HUES48 (cell line): ENCODE results near the gene ATXN1.

Source experiments
- H3K27ac ChIP-seq: one replicate; pipeline ENCODE4 v1.7.0; 2013; ENCODE audit warnings: low read depth, low read length, inconsistent platforms
- H3K27me3 ChIP-seq: 2 replicates; pipeline ENCODE4 v1.6.1; 2013; ENCODE audit warnings: mild to moderate bottlenecking, low read length; ENCODE audit not compliant: control insufficient read depth, insufficient read depth
- H3K36me3 ChIP-seq: 2 replicates; pipeline ENCODE4 v1.6.1; 2013; ENCODE audit warnings: low read length; ENCODE audit not compliant: control insufficient read depth, insufficient read depth
- H3K4me1 ChIP-seq: 2 replicates; pipeline ENCODE4 v1.6.1; 2013; ENCODE audit warnings: mild to moderate bottlenecking, low read length; ENCODE audit not compliant: control insufficient read depth, insufficient read depth
- H3K4me3 ChIP-seq: 2 replicates; pipeline ENCODE4 v1.5.1; 2013; ENCODE audit warnings: mild to moderate bottlenecking, low read depth, low read length
- H3K9ac ChIP-seq: 2 replicates; pipeline ENCODE4 v1.6.1; 2013; ENCODE audit warnings: mild to moderate bottlenecking, low read depth, low read length, moderate library complexity
- H3K9me3 ChIP-seq: 2 replicates; pipeline ENCODE4 v1.6.1; 2013; ENCODE audit warnings: low read length; ENCODE audit not compliant: control insufficient read depth, insufficient read depth

Gene ATXN1

GRCh38 chr6:16475494-16475781 is 285.8 kb downstream of the ATXN1 start:
- H3K36me3 ChIP-seq, result no peaks in the 10 kb centered on the region
- H3K27me3 ChIP-seq, result no peaks in the 10 kb centered on the region
- H3K9ac ChIP-seq, result no peak overlapping the region
- no peak overlapping the region for H3K27ac ChIP-seq
- H3K4me3 ChIP-seq, result no peak overlapping the region
- H3K9me3 ChIP-seq, result no peaks in the 10 kb centered on the region
- H3K4me1 ChIP-seq, result no peaks in the 10 kb centered on the region

DNA sequence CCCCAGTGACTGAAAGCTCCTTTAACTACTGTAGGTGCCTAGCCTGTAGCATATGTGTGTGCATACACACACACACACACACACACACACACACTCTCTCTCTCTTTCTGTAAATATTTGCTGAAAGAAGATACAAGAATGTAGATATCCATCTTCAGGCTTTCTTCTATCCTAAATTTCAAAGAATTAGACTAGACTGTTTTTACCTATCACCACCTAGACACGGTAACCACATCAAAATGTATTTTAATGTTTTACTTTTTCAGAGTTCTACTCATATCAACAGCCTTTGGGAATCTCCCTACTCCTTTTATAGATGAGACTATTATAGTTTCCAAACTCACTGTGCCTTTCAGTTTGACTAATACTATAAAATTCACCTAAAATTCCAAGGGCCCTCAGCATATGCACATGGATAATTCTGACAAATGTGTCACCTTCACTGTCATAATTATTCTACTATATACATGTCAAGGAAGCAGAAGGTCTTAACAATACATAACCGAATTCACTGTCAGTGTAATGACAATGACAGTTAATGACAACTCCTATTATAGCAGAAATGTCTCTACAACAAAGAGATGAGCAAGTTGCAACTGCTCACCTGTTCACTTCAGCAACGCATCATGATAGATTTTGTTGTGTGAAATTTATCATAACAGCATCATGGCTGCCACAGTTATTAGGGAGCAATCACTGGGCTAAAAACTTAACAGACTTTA is 286.3 kb downstream of the ATXN1 start:
- H3K4me1 ChIP-seq, result no peaks in the 10 kb centered on the region
- H3K27ac ChIP-seq, result no peak overlapping the region
- no peaks in the 10 kb centered on the region for H3K36me3 ChIP-seq
- no peak overlapping the region for H3K9ac ChIP-seq
- no peaks in the 10 kb centered on the region for H3K27me3 ChIP-seq
- H3K9me3 ChIP-seq, result no peaks in the 10 kb centered on the region
- H3K4me3 ChIP-seq, result no peak overlapping the region

DNA sequence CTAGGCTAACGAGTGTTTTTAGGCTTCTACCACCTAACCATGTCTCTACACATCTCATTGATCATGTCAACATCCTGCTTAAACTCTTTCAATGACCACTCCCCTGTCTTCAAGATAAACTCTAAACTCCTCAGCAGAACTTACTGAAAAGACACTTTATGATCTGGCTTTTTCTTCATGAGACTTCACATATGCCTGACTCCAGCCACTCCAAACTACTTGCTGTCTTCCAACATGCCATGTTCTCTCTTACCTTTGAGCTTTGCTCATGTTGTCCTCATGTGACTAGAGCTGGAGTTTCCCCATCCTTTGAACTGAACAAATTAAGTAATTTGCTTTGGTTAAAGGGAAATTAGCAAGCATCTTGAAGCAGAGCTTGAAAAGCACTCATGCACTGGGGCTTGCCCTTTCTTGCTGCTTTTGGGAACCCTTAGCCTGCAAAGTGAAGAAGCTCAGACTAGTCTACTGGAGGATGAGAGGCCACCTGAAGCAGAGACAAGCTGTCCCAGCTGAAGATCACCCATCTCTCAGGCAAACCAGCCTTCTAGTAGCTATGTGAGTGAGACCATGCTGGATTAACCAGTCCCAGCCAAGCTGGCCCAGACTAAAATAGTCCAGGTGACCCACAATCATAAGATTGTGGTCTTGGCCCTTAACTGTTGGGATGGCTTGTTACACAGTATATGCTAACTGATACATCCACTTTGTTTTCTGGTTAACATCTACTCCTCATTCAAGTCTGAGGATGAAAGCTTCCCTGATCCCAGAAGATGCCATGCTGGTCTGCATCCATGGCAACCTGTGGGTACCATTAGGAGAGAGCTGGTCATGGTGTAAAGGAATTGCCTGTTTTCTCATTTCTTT is 287.1 kb downstream of the ATXN1 start:
- H3K4me1 ChIP-seq, result no peaks in the 10 kb centered on the region
- no peak overlapping the region for H3K9ac ChIP-seq
- no peaks in the 10 kb centered on the region for H3K27me3 ChIP-seq
- no peak overlapping the region for H3K4me3 ChIP-seq
- no peaks in the 10 kb centered on the region for H3K9me3 ChIP-seq
- H3K36me3 ChIP-seq, result no peaks in the 10 kb centered on the region
- no peak overlapping the region for H3K27ac ChIP-seq

DNA sequence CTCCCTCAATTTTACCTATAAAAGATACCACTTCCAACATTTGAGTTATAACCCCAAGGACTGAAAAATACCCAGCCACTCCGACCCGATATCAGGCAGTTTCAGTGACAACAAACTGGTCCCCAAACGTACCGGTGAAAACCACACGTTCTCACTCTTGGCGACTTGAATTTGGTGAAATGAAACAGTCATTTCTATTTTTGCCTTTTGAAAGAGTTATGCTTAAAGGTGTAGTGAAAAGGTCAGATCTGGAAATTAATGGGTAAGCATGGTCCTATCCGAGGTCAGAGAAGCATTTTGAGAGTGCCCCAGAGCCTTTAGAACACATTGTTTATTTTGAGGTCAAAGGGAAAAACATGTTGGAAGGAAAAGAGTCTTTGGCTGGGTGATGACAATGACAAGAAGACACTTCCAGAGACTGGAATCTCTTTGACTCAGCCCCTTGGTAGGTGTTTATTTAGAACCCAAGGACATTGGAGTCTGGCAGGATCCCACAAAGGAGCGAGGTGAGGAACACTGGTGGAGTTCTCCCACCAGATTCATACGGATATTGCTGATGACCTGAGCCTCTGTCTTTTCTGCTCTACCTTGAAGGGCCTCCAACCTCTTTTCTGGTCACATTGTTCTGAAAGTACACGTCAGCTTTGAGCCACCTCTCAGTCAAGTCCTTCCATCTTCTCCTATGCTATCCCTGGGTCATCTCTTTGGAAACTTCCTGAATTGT is 287.9 kb downstream of the ATXN1 start:
- H3K4me3 ChIP-seq, result no peak overlapping the region
- no peaks in the 10 kb centered on the region for H3K4me1 ChIP-seq
- H3K27me3 ChIP-seq, result no peaks in the 10 kb centered on the region
- H3K27ac ChIP-seq, result no peak overlapping the region
- no peaks in the 10 kb centered on the region for H3K36me3 ChIP-seq
- no peaks in the 10 kb centered on the region for H3K9me3 ChIP-seq
- H3K9ac ChIP-seq, result no peak overlapping the region

DNA sequence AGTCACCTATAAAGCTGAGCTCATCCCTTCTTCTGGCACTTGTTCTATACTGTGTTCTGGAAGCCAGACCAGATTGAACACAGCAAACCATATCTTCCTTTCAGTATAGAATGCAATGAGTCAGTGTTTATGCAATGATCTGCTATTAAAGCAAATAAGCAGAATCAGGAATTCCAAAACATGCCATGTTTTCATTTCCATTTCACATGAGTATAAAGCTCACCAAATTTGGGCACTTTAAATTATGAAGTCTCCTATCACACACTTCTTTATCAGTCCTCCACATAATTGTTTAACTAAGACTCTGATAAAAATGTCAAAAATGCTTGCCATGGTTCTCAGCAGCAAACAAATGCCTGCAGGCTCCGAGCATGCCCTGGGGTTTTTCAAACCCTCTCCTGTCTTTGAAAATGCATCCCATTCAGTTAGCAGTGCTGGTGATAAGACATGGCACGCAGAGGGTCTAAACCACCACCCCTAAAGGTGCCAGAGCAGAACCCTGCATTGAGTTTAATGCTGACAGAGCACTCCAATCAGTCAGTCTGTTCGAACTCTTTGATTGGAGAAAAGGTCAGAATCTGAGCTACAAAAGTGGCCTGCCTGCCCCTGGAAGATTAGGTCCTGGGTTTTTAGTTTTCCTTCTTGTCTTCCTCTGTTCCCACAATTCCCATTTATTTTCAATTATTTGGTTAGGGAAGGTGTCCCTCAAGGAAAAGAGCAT is 288.8 kb downstream of the ATXN1 start:
- Histone ChIP-seq H3K9ac (no peak overlapping the region), H3K27ac (no peak overlapping the region), H3K4me3 (no peak overlapping the region), H3K36me3 (no peaks in the 10 kb centered on the region), H3K9me3 (no peaks in the 10 kb centered on the region), H3K4me1 (peaks cover 2% of the 10 kb centered on the region; the same call in 1 of the 2 replicates), H3K27me3 (no peaks in the 10 kb centered on the region)

DNA sequence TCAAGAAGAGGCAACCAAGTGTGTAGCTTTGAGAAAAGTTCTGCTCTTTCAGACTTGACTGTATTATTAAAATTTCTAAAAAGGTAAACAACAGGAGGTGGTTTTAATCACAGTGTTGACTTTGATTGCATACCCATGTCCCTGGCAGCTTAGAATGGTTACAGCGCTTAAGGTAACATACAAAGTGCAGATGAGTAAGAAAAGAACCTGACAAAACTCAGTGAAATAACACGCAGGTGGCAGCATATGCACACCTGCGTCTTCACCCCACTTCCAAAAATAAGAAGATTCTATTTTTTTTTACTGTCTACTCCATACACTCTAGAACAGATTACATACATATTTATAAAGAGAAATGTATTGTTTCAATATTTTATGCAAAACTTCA is 289.4 kb downstream of the ATXN1 start:
- H3K27me3 ChIP-seq, result no peaks in the 10 kb centered on the region
- H3K4me3 ChIP-seq, result no peak overlapping the region
- H3K4me1 ChIP-seq, result peaks cover 8% of the 10 kb centered on the region

GRCh38 chr6:16471222-16471909 is 289.9 kb downstream of the ATXN1 start:
- Histone ChIP-seq H3K4me1 (peaks cover 13% of the 10 kb centered on the region), H3K27me3 (no peaks in the 10 kb centered on the region), H3K4me3 (no peak overlapping the region), H3K27ac (no peak overlapping the region), H3K36me3 (no peaks in the 10 kb centered on the region), H3K9ac (no peak overlapping the region), H3K9me3 (no peaks in the 10 kb centered on the region)

More for the DNA sequence above, 289.4 kb downstream of the ATXN1 start:
- Histone ChIP-seq H3K9me3 (no peaks in the 10 kb centered on the region), H3K9ac (no peak overlapping the region), H3K27ac (no peak overlapping the region), H3K36me3 (no peaks in the 10 kb centered on the region)

- Histone ChIP-seq H3K27me3 (no peaks in the 10 kb centered on the region), H3K4me1 (peaks cover 13% of the 10 kb centered on the region), H3K4me3 (no peak overlapping the region), H3K9me3 (no peaks in the 10 kb centered on the region), H3K9ac (no peak overlapping the region), H3K36me3 (no peaks in the 10 kb centered on the region), H3K27ac (no peak overlapping the region)
Observed at GRCh38 chr6:16470502-16471221, 290.6 kb downstream of the ATXN1 start.

GRCh38 chr6:16468991-16469615 is 292.2 kb downstream of the ATXN1 start:
- H3K36me3 ChIP-seq, result no peaks in the 10 kb centered on the region
- H3K27ac ChIP-seq, result no peak overlapping the region
- H3K4me3 ChIP-seq, result no peak overlapping the region
- no peaks in the 10 kb centered on the region for H3K9me3 ChIP-seq
- peaks cover 13% of the 10 kb centered on the region for H3K4me1 ChIP-seq
- H3K9ac ChIP-seq, result no peak overlapping the region
- no peaks in the 10 kb centered on the region for H3K27me3 ChIP-seq
